Measurements from ENCODE around the gene ALDOC. TPM values are rescaled to one million over a fixed set of nuclear protein-coding genes. Genes with fewer than 3 reads are reported as not detected.

The ALDOC gene
- total and polyA plus RNA-seq, 2 of the 13 experiments (the other 11 are each of a cell fraction or from before 2014, with no cell fraction given): 15.4 to 60.9 TPM

- TF ChIP-seq, protein P1, sequence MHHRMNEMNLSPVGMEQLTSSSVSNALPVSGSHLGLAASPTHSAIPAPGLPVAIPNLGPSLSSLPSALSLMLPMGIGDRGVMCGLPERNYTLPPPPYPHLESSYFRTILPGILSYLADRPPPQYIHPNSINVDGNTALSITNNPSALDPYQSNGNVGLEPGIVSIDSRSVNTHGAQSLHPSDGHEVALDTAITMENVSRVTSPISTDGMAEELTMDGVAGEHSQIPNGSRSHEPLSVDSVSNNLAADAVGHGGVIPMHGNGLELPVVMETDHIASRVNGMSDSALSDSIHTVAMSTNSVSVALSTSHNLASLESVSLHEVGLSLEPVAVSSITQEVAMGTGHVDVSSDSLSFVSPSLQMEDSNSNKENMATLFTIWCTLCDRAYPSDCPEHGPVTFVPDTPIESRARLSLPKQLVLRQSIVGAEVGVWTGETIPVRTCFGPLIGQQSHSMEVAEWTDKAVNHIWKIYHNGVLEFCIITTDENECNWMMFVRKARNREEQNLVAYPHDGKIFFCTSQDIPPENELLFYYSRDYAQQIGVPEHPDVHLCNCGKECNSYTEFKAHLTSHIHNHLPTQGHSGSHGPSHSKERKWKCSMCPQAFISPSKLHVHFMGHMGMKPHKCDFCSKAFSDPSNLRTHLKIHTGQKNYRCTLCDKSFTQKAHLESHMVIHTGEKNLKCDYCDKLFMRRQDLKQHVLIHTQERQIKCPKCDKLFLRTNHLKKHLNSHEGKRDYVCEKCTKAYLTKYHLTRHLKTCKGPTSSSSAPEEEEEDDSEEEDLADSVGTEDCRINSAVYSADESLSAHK (CRISPR knock-in tag; IDR thresholded peaks at IDR 0.05; ENCODE audit: borderline replicate concordance): no peak
- TF ChIP-seq KAT8 (CRISPR knock-in tag; IDR thresholded peaks at IDR 0.05): no peak
- TF ChIP-seq NCOA1 (CRISPR knock-in tag; IDR thresholded peaks at IDR 0.05): no peak
- TF ChIP-seq, protein P2, sequence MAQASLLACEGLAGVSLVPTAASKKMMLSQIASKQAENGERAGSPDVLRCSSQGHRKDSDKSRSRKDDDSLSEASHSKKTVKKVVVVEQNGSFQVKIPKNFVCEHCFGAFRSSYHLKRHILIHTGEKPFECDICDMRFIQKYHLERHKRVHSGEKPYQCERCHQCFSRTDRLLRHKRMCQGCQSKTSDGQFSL (CRISPR knock-in tag; IDR thresholded peaks at IDR 0.05): no peak
- TF ChIP-seq, protein P3, sequence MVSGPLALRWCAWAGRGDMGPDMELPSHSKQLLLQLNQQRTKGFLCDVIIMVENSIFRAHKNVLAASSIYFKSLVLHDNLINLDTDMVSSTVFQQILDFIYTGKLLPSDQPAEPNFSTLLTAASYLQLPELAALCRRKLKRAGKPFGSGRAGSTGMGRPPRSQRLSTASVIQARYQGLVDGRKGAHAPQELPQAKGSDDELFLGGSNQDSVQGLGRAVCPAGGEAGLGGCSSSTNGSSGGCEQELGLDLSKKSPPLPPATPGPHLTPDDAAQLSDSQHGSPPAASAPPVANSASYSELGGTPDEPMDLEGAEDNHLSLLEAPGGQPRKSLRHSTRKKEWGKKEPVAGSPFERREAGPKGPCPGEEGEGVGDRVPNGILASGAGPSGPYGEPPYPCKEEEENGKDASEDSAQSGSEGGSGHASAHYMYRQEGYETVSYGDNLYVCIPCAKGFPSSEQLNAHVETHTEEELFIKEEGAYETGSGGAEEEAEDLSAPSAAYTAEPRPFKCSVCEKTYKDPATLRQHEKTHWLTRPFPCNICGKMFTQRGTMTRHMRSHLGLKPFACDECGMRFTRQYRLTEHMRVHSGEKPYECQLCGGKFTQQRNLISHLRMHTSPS (CRISPR knock-in tag; IDR thresholded peaks at IDR 0.05; ENCODE audit: low read depth): no peak
- no peak for TF ChIP-seq ZNF501 (CRISPR knock-in tag; IDR thresholded peaks at IDR 0.05)
- TF ChIP-seq, protein P4, sequence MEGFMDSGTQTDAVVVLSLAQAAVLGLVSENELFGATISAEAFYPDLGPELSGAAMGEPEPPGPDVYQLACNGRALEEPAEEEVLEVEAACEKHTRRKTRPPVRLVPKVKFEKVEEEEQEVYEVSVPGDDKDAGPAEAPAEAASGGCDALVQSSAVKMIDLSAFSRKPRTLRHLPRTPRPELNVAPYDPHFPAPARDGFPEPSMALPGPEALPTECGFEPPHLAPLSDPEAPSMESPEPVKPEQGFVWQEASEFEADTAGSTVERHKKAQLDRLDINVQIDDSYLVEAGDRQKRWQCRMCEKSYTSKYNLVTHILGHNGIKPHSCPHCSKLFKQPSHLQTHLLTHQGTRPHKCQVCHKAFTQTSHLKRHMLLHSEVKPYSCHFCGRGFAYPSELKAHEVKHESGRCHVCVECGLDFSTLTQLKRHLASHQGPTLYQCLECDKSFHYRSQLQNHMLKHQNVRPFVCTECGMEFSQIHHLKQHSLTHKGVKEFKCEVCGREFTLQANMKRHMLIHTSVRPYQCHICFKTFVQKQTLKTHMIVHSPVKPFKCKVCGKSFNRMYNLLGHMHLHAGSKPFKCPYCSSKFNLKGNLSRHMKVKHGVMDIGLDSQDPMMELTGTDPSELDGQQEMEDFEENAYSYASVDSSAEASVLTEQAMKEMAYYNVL (CRISPR knock-in tag; IDR thresholded peaks at IDR 0.05; ENCODE audit: borderline replicate concordance): no peak
- no peak for TF ChIP-seq POGK (CRISPR knock-in tag; conservative IDR thresholded peaks at IDR 0.05)
- TF ChIP-seq, protein P5, sequence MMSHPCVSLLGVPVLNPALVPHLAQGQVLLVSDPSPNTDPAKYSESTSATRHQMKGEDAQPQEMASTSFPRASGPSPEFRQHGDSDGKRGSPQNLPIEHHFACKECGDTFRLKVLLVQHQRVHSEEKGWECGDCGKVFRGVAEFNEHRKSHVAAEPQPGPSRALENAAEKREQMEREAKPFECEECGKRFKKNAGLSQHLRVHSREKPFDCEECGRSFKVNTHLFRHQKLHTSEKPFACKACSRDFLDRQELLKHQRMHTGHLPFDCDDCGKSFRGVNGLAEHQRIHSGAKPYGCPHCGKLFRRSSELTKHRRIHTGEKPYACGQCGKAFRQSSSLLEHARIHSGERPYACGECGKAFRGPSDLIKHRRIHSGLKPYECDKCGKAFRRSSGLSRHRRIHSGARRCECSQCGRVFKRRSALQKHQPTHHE (CRISPR knock-in tag; IDR thresholded peaks at IDR 0.05; ENCODE audit: borderline replicate concordance): no peak
These were observed 3.2 kb downstream of the ALDOC start (continued) for GRCh38 chr17:28573521-28573920.
